ENCODE data around the gene RFXANK.

DNA sequence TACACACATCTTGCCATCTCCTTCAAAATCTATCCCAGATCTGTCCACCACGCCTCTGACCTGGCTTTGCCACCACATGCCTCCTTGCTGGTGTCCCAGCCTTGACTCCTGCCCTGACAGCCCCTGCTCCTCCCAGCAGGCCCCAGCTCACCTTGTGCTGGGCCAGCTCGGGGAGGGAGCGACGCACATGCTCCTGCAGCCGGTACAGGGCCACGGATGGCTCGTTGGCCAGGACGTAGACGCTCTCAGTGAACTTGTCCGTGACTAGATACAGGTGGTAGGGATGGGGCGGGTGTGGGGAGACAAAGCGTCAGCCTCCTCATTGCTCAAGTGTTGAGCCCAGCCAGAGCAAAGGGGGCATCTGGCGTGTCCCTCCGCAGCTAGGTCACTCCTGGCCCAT, 5.3 kb upstream of the RFXANK start:
- TF ChIP-seq POLR2A (IDR thresholded peaks at IDR 0.05), result no peak
- no peak for TF ChIP-seq POLR2AphosphoS5 (IDR thresholded peaks at IDR 0.05)
- TF ChIP-seq EP300 (IDR thresholded peaks at IDR 0.05), result no peak
- TF ChIP-seq, protein P1, sequence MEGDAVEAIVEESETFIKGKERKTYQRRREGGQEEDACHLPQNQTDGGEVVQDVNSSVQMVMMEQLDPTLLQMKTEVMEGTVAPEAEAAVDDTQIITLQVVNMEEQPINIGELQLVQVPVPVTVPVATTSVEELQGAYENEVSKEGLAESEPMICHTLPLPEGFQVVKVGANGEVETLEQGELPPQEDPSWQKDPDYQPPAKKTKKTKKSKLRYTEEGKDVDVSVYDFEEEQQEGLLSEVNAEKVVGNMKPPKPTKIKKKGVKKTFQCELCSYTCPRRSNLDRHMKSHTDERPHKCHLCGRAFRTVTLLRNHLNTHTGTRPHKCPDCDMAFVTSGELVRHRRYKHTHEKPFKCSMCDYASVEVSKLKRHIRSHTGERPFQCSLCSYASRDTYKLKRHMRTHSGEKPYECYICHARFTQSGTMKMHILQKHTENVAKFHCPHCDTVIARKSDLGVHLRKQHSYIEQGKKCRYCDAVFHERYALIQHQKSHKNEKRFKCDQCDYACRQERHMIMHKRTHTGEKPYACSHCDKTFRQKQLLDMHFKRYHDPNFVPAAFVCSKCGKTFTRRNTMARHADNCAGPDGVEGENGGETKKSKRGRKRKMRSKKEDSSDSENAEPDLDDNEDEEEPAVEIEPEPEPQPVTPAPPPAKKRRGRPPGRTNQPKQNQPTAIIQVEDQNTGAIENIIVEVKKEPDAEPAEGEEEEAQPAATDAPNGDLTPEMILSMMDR (IDR thresholded peaks at IDR 0.05), result no peak

Measured in gastroesophageal sphincter (tissue), 3 donors.